Mesodermal cell (in vitro differentiated cells): Measurements from ENCODE around the gene ANGPT4.
"Not testable (repeated sequence)": the region's sequence is repeated elsewhere in the genome, so short reads cannot be mapped to it uniquely, and the experiment has no call there.

Source experiments
- H3K27ac ChIP-seq: 2 replicates; pipeline ENCODE4 v1.7.0; 2013; ENCODE audit warnings: mild to moderate bottlenecking, low read depth, low read length, moderate library complexity; ENCODE audit not compliant: severe bottlenecking
- H3K36me3 ChIP-seq: 2 replicates; pipeline ENCODE4 v1.7.1; 2013; ENCODE audit warnings: mild to moderate bottlenecking, low read length, moderate library complexity; ENCODE audit not compliant: control insufficient read depth, insufficient read depth
- H3K4me1 ChIP-seq: one replicate; pipeline ENCODE4 v1.7.1; 2013; ENCODE audit warnings: mild to moderate bottlenecking, low read length; ENCODE audit not compliant: insufficient read depth, control insufficient read depth, poor library complexity, severe bottlenecking
- H3K4me3 ChIP-seq: 2 replicates; pipeline ENCODE4 v1.7.0; 2013; ENCODE audit warnings: low read length, control low read depth, mild to moderate bottlenecking; ENCODE audit not compliant: insufficient read depth, poor library complexity, severe bottlenecking; ENCODE audit errors: extremely low read depth
- H3K9me3 ChIP-seq: 2 replicates; pipeline ENCODE4 v1.7.1; 2013; ENCODE audit warnings: mild to moderate bottlenecking, low read length, moderate library complexity; ENCODE audit not compliant: control insufficient read depth
- WGBS, 2 experiments: methylation state at CpG; one replicate each; pipeline ENCODE4 v1.1.5; 2013; ENCODE audit warnings: missing lambda C conversion rate in 2 of 2; ENCODE audit not compliant: insufficient coverage in 2 of 2; 5-methylcytosine and 5-hydroxymethylcytosine counted together

Gene ANGPT4

DNA sequence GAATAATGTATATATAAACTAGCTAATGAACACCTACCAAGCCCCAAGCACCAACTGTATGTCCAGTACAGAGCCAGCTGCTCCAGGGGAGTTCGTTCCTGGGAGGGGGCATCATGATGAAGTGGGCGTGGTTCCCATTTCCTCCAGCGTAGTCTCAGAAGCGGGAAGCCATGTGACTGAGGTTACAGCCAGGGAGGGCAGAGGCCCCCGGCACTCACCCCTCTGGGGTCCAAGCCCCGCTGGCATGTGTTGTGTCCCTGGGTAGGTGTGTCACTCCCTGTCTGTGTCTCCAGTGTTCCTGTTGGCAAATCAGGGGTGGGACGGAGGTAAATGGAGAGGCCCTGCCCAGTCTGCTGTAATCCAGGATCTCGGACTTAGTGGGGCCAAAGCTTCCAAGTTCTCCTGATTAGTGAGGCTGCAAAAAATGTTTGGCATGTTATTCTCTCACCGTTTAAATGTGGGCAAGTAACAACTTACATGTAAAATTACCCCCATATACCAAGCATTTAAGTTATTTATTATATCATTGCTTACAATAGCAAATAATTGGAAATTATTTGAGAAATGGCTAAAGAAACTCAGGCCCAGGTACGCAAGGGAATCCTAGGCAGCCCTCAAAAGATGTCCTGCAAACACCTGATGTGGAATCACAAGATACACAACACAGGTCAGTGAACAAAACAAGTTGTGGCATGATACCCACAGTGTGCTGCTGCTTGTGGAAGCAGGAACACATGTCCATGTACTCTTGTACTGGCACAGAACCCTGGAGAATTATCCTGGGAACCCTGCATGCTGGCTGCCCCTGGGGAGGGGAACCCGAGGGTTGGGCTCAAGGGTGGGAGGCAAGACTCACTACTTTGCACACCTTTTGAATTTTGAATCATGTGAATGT, 60.4 kb downstream of the ANGPT4 start:
- H3K27ac ChIP-seq, result no peak overlapping the region
- no peak overlapping the region for H3K4me3 ChIP-seq
- H3K9me3 ChIP-seq, result no peaks in the 10 kb centered on the region
- no peaks in the 10 kb centered on the region for H3K4me1 ChIP-seq
- no peaks in the 10 kb centered on the region for H3K36me3 ChIP-seq
- 72 to 97% methylated on average over 4 to 7 of the region's 11 CpGs for WGBS, 2 experiments

GRCh38 chr20:854601-855000, 61.5 kb downstream of the ANGPT4 start:
- Histone ChIP-seq H3K36me3 (no peaks in the 10 kb centered on the region), H3K4me1 (no peaks in the 10 kb centered on the region), H3K27ac (no peak overlapping the region), H3K4me3 (no peak overlapping the region), H3K9me3 (no peaks in the 10 kb centered on the region)
- whole genome bisulfite sequencing, 2 experiments, result 62 to 83% methylated on average over 1 to 2 of the region's 6 CpGs

- WGBS, 2 experiments, result 89 to 93% methylated on average over 4 of the region's 4 CpGs
- no peaks in the 10 kb centered on the region for H3K4me1 ChIP-seq
- H3K27ac ChIP-seq, result no peak overlapping the region
- H3K9me3 ChIP-seq, result no peaks in the 10 kb centered on the region
- no peak overlapping the region for H3K4me3 ChIP-seq
- H3K36me3 ChIP-seq, result no peaks in the 10 kb centered on the region
Measured at GRCh38 chr20:853406-853996, 62.6 kb downstream of the ANGPT4 start.

DNA sequence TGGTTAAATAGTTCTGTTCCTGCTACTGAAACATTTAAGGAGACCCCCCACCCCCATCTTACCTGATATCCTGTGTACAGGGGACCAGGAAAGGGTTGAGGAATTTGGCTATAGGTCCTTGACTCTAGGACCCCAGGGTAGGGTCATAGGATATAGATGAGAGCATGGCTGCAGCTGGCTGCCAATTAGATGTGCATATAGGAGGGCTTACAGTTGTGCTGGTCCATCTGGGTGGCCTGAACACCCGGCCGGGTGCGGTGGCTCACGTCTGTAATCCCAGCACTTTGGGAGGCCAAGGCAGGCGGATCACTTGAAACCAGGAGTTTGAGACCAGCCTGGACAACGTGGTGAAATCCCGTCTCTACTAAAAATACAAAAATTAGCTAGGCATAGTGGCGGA, 67.4 kb downstream of the ANGPT4 start:
- WGBS, 2 experiments, result 96 to 100% methylated on average over 4 to 7 of the region's 8 CpGs
- H3K4me1 ChIP-seq, H3K9me3 ChIP-seq, H3K27ac ChIP-seq, H3K4me3 ChIP-seq, H3K36me3 ChIP-seq: not testable (repeated sequence)

- H3K4me3 ChIP-seq, result no peak overlapping the region
- H3K27ac ChIP-seq, result no peak overlapping the region
- no peaks in the 10 kb centered on the region for H3K36me3 ChIP-seq
- H3K9me3 ChIP-seq, result no peaks in the 10 kb centered on the region
- WGBS, 2 experiments, result 66 to 92% methylated on average over 2 to 4 of the region's 5 CpGs
- peaks cover 10% of the 10 kb centered on the region for H3K4me1 ChIP-seq
Measured at GRCh38 chr20:848193-848592, 67.9 kb downstream of the ANGPT4 start.

- H3K4me3 ChIP-seq, result no peak overlapping the region
- no peaks in the 10 kb centered on the region for H3K36me3 ChIP-seq
- no peak overlapping the region for H3K27ac ChIP-seq
- 73% methylated on average over 5 of the region's 7 CpGs; no CpG with 5 or more reads in 1 of the 2 experiments for WGBS, 2 experiments
- peaks cover 12% of the 10 kb centered on the region for H3K4me1 ChIP-seq
- H3K9me3 ChIP-seq, result no peaks in the 10 kb centered on the region
Measured at GRCh38 chr20:846894-847278, 69.2 kb downstream of the ANGPT4 start.

GRCh38 chr20:845941-846893, 69.9 kb downstream of the ANGPT4 start:
- Histone ChIP-seq H3K36me3 (no peaks in the 10 kb centered on the region), H3K27ac (no peak overlapping the region), H3K4me1 (peaks cover 18% of the 10 kb centered on the region), H3K9me3 (no peaks in the 10 kb centered on the region), H3K4me3 (no peak overlapping the region)
- WGBS, 2 experiments, result 91 to 96% methylated on average over 8 to 9 of the region's 11 CpGs

DNA sequence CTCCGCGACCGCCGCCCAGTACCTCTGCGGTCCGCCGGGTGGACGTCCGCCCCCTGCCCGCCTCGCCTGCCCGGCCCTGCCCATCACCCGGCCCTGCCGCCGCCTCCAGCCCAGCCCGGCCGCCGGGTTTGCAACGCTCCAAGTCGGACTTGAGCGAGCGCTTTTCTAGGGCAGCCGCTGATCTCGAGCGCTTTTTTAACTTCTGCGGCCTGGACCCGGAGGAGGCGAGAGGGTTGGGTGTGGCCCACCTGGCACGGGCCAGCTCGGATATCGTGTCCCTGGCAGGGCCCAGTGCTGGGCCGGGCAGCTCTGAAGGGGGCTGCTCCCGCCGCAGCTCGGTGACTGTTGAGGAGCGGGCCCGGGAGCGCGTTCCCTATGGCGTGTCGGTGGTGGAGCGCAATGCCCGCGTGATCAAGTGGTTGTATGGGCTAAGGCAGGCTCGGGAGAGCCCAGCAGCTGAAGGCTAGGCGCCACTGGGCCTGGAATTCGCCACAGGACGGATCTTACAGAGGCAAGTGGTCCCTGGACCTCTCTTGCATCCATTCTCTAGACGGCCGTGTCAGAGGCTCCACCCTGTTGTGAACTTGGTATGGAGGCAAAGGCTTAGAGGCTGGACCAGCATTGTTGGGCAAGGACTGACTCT, 70.8 kb downstream of the ANGPT4 start:
- no peak overlapping the region for H3K27ac ChIP-seq

GRCh38 chr20:844473-845225, 71.5 kb downstream of the ANGPT4 start:
- 10 to 16% methylated on average over 27 to 39 of the region's 47 CpGs for WGBS, 2 experiments
- Histone ChIP-seq H3K4me3 (peak overlapping the region; percentile 35), H3K4me1 (peaks cover 21% of the 10 kb centered on the region), H3K36me3 (no peaks in the 10 kb centered on the region), H3K27ac (peak overlapping the region; percentile 59), H3K9me3 (no peaks in the 10 kb centered on the region)

More for the DNA sequence above, 70.8 kb downstream of the ANGPT4 start:
- peak overlapping the region; percentile 35 for H3K4me3 ChIP-seq
- WGBS, 2 experiments, result 49 to 50% methylated on average over 44 to 47 of the region's 50 CpGs
- no peaks in the 10 kb centered on the region for H3K36me3 ChIP-seq
- no peaks in the 10 kb centered on the region for H3K9me3 ChIP-seq
- peaks cover 21% of the 10 kb centered on the region for H3K4me1 ChIP-seq
